GM19463 (cell line): ENCODE measurements around the gene TTC22.

Experiments used
- ATAC-seq: cut with Tn5 transposase; IDR thresholded peaks from one replicate; pipeline ENCODE4 v1.9.1; 2021; ENCODE audit warnings: mild to moderate bottlenecking, moderate library complexity; ENCODE audit not compliant: unreplicated experiment

TTC22 gene

DNA sequence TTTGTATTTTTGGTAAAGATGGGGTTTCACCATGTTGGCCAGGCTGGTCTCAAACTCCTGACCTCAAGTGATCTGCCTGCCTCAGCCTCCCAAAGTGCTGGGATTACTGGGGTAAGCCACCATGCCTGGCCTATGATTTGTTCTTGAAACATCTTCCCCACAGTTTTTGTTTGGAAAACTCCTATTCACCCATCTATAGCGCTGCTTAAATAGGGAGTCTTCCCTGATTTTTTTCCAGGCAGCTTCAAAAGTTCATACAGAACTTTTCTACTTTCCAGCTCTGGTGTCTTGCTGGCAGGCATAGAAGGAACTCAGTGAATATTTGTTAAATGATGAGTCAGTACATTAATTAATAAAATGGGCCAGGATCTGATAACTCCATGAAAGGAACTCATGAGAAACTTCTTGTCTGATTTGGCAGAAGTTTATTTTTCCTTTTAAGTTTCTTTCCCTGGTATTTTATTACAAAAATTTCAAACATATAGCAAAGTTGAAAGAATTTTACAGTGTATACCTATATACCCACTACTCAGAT is 33.0 kb upstream of the TTC22 start:
- no peak for ATAC-seq

DNA sequence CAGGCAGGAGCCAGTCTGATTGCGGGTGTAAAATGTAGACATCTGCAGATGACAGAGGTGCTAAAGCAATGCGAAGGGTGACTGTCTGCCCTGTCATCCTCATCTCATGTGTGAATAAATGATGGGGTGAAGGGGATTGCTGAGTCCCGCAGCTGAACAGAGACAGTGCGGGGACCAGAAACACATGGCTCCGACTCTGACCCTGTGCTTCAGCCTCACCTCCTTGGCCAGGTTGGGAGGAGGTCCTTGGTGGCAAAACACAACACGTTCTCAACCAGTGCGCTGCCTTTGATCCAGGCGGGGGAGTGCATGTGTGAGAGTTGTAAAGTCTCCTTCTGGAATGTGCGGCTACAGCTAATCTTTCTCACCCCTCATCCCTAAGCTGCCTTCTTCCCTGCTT is 32.0 kb upstream of the TTC22 start:
- no peak for ATAC-seq

DNA sequence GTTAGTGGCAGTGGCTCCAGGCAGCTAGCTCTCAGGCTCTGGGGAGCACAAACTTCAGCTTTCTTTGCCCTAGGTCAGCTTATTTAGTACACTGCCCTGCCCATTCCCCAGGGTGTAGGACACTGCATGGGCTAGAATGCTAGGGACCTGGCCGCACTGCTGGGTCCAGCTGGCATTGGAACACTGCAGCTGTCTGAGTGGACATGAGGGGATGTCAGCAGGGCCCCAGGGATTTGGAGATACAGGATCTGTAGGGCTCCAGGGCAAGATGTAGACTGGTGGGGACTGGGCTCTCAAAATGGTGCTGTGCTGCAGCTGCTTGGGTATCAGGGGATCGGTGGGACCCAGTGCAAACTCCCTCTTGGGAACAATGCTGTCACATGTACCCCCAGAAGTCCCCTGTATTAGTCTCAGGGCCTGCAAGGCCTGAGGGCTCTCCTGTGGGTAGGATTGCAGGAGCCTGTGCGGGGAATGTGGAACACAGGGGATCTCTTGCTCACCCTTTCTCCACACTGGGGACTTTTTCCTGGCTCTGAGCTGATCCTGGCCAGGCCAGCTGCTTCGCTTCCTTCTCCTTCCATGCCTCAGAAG is 25.2 kb upstream of the TTC22 start:
- no peak for ATAC-seq

- ATAC-seq = no peak
These were observed 24.6 kb upstream of the TTC22 start for GRCh38 chr1:54825696-54826095.

DNA sequence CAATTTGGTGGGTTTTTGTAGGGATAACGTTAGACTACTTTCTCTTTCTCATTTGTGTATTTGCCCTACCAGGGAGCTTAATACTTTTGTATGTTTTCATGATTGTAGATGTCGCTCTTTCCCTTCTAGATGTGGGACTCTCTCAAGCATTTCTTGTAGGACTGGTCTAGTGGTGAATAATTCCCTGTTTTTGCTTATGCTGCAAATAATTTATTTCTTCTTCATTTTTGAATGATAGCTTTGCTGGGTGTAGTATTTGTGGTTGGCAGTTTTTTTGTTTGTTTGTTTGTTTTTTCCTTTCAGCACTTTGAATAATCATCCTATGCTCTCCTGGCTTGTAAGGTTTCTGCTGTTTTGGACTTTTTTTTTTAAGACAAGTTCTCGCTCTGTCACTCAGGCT is 22.5 kb upstream of the TTC22 start:
- ATAC-seq = no peak

DNA sequence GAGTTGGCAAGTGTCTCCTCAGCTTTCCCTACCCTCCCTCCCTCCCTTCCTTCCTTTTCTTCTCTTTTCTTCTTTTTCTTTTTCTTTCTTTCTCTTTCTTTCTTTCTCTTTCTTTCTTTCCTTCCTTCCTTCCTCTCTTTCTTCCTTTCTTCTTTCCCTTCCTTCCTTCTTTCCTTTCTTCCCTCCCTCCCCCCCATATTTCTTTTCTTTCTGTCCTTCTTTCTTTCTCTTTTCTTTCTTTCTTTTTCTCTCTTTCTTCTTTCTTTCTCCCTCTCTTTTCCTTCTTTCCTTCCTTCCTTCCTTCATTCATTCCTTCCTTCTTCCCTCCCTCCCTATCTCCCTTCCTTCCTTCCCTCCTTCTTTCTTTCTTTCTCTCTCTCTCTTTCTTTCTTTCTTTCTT is 18.6 kb upstream of the TTC22 start:
- no peak for ATAC-seq

DNA sequence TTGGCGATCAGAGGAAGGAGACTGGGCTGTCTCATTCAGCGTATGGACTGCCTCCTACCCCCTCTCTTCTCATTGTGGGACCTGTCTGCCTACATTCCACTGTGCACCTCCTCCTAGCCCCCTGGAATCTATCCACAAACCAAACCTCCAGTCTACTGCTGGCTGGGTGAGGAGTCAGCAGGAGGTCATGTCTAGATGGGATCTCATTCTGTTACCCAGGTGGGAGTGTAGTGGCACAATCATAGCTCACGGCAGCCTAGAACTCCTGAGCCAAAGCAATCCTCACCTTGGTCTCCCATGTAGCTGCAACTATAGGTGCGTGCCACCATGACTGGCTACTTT is 18.0 kb upstream of the TTC22 start:
- no peak for ATAC-seq

DNA sequence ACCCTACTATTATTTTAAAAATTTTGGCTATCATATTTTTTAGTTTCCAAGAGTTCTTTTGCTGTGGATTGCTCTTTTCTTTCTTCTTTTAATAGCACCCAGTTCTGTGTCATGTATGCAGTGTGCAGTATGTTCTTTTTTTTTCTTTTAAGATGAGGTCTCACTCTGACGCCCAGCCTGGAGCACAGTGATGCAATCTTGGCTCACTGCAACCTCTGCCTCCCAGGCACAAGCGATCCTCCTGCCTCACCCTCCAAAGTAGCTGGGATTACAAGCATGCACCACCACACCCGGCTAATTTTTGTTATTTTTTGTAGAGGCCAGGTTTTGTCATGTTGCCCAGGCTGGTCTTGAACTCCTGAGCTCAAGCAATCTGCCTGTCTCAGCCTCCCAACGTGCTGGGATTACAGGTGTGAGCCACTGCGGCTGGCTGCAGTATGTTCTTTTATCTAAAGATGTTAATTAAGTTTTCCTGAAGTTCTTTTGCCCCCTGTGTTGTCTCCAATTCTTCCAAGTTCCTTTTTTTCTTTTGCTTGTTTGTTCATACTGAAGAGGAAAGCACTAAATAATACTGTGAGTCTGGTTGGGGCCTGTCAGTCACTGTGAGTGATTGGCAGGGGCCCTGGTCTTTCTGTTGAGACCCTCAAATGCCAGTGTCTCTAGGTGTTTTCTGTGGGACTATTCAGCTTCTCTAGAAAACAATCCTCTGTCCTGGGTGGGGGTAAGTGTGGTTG is 17.5 kb upstream of the TTC22 start:
- no peak for ATAC-seq

DNA sequence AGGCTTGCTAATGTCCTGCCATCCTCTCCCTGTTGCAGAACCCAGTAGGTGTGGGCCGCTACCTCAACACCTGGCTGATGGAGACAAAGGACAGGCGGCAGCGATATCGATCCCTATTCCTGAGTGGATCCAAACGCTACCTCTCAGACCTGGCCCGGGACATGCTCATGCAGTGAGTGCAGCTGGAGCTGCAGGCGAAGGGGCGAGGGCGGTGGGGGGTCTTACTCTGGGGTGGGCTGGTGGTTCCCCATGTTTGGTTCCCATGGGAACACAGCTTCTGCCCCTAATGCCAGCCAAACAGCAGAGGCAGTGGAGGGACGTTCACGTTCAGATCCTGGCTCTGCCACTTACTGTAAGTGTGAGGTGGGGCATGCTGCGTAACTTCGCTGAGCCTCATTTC is 15.8 kb upstream of the TTC22 start:
- no peak for ATAC-seq

- ATAC-seq = no peak
These were observed 15.0 kb upstream of the TTC22 start for GRCh38 chr1:54816130-54816529.

- no peak for ATAC-seq
These were observed 14.2 kb upstream of the TTC22 start for GRCh38 chr1:54815086-54815876.

GRCh38 chr1:54814571-54814970 is 13.4 kb upstream of the TTC22 start:
- no peak for ATAC-seq

GRCh38 chr1:54814126-54814498 is 13.0 kb upstream of the TTC22 start:
- no peak for ATAC-seq

- ATAC-seq = no peak
These were observed 12.5 kb upstream of the TTC22 start for GRCh38 chr1:54813485-54814125.

DNA sequence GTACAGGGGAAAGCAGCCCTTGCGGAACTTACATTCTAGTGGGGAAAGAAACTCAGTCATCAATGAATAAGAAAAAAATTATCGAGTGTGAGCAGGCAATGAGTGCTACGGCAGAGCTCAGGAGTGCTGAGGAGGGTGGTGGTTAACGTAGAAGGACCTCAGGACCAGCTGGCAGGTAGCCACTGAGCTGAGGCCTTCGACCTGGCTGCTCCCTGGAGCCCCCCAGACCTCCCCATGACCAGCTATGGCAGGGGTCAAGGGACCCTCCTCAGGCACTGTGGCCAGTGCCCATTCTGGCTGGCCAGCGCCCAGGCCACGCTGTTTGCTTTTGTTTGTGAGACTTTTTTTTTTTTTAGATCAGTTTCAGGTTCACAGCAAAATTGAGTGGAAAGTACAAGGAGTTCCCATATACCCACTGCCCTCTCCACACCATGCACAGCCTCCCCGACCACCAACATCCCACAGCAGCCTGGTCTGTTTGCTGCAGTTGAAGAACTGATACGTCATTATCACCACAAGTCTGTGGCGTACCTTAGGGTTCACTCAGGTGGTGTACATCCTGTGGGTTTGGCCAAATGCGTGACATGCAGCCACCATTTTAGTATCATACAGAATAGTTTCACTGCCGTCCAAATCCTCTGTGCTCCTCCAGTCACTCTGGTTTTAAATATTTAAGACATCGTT is 11.8 kb upstream of the TTC22 start:
- ATAC-seq = no peak

DNA sequence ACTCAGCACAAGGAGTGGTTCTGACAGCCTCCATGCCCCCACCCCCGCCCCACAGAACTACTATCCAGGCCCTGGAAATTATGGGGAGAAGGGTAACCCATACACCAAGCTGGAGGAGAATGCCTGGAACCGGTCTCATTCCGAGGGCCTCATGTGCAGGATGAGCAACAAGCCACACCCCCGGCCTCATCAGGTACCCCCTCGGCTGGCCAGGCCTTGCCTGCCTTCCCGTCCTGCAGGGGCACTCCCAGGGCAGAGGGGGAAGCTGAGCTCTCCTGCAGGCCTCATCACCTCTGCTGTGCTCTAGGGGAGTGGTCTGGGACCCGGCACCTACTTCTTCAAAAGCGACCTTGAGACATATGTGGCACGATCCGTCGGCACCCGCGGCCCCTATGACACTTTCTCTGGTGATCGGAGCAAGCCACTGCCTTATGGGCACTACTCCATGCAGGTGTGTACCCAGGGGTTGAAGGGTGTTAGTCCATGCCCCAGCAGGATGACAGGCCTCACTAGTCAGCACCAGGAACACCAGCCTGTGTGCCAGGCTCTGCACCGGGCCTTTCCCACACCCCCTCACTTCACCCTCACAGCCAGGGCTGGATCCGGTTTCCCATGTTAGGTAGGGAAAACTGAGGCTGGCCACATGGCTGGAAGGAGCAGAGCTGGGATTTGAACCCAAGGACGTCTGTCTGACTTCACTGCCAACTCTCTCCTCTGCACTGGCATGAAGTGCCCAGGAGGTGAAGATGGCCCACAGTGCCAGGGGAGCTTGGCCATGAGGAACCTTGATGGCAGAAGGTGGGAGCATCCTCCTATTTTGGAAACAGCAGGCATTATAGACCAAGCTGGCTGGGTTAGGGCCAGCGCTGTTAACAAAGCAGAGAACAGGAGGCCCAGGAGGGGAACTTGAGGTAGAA is 10.9 kb upstream of the TTC22 start:
- no peak for ATAC-seq

GRCh38 chr1:54811066-54811465 is 9.9 kb upstream of the TTC22 start:
- no peak for ATAC-seq

GRCh38 chr1:54810153-54810942 is 9.2 kb upstream of the TTC22 start:
- peak; percentile 79 for ATAC-seq

- no peak for ATAC-seq
These were observed 8.5 kb upstream of the TTC22 start for GRCh38 chr1:54809496-54810074.
